SK-N-SH treated with all-trans-retinoic acid at 6 μM for 48 hours (cell line): ENCODE measurements around the gene CAMK2B.

Source experiments
- ATAC-seq: fragments of 200-7000 bp; cut with Tn5 transposase; 3 replicates; pipeline ENCODE4 v1.9.1; 2020; ENCODE audit warnings: mild to moderate bottlenecking, moderate library complexity
- ARNTL ChIP-seq: fragments of 450-650 bp; formaldehyde crosslinking; IDR thresholded peaks from 2 replicates; pipeline ENCODE4 v1.5.0; 2020; ENCODE audit warnings: low read depth, mild to moderate bottlenecking, moderate library complexity, borderline replicate concordance
- BACH2 ChIP-seq: fragments of 250-450 bp; sonication (Bioruptor Pico); IDR thresholded peaks from 2 replicates; pipeline ENCODE4 v1.9.0; 2021; ENCODE audit warnings: mild to moderate bottlenecking, borderline replicate concordance
- CREB5 ChIP-seq: fragments of 250-450 bp; sonication (Bioruptor Pico); IDR thresholded peaks from 2 replicates; pipeline ENCODE4 v1.5.1; 2020; ENCODE audit warnings: low read depth, mild to moderate bottlenecking, moderate library complexity
- CSDC2 ChIP-seq: fragments of 250-450 bp; sonication (Bioruptor Pico); IDR thresholded peaks from 2 replicates; pipeline ENCODE4 v1.5.0; 2020; ENCODE audit warnings: mild to moderate bottlenecking, moderate library complexity
- CSRNP3 ChIP-seq: fragments of 250-450 bp; sonication (Bioruptor Pico); IDR thresholded peaks from 2 replicates; pipeline ENCODE4 v1.5.1; 2021; ENCODE audit warnings: mild to moderate bottlenecking, moderate library complexity
- ESRRG ChIP-seq: fragments of 250-450 bp; sonication (Bioruptor Pico); IDR thresholded peaks from 2 replicates; pipeline ENCODE4 v1.6.1; 2021; ENCODE audit warnings: mild to moderate bottlenecking
- ISL1 ChIP-seq: fragments of 250-450 bp; sonication (Bioruptor Pico); IDR thresholded peaks from 2 replicates; pipeline ENCODE4 v2.1.2; 2022; ENCODE audit warnings: mild to moderate bottlenecking, moderate library complexity
- OSR1 ChIP-seq: fragments of 250-450 bp; sonication (Bioruptor Pico); IDR thresholded peaks from 2 replicates; pipeline ENCODE4 v1.8.0; 2022; ENCODE audit warnings: moderate library complexity, mild to moderate bottlenecking, inconsistent platforms
- PATZ1 ChIP-seq: fragments of 250-450 bp; sonication (Bioruptor Pico); IDR thresholded peaks from 2 replicates; pipeline ENCODE4 v1.8.0; 2020; ENCODE audit warnings: mild to moderate bottlenecking, moderate library complexity, borderline replicate concordance
- POU6F1 ChIP-seq: fragments of 250-450 bp; sonication (Bioruptor Pico); IDR thresholded peaks from 2 replicates; pipeline ENCODE4 v1.8.0; 2021; ENCODE audit warnings: low read depth, mild to moderate bottlenecking, moderate library complexity, borderline replicate concordance
- PPARA ChIP-seq: fragments of 250-450 bp; sonication (Bioruptor Pico); IDR thresholded peaks from 2 replicates; pipeline ENCODE4 v1.5.0; 2020; ENCODE audit warnings: mild to moderate bottlenecking, borderline replicate concordance
- RARB ChIP-seq: fragments of 250-450 bp; sonication (Bioruptor Pico); IDR thresholded peaks from 2 replicates; pipeline ENCODE4 v1.8.0; 2021; ENCODE audit warnings: mild to moderate bottlenecking, moderate library complexity
- SNAI2 ChIP-seq: fragments of 250-450 bp; sonication (Bioruptor Pico); IDR thresholded peaks from 2 replicates; pipeline ENCODE4 v1.5.0; 2020; ENCODE audit warnings: mild to moderate bottlenecking, moderate library complexity
- TCF4 ChIP-seq: fragments of 250-450 bp; sonication (Bioruptor Pico); IDR thresholded peaks from 2 replicates; pipeline ENCODE4 v1.8.0; 2021; ENCODE audit warnings: mild to moderate bottlenecking, moderate library complexity, borderline replicate concordance
- TOX ChIP-seq: fragments of 250-450 bp; sonication (Bioruptor Pico); IDR thresholded peaks from 2 replicates; pipeline ENCODE4 v1.8.0; 2021; ENCODE audit warnings: mild to moderate bottlenecking, moderate library complexity, borderline replicate concordance
- TSHZ2 ChIP-seq: fragments of 250-450 bp; sonication (Bioruptor Pico); IDR thresholded peaks from 2 replicates; pipeline ENCODE4 v1.5.0; 2020; ENCODE audit warnings: mild to moderate bottlenecking, moderate library complexity
- ZC3H10 ChIP-seq: fragments of 250-450 bp; sonication (Bioruptor Pico); IDR thresholded peaks from 2 replicates; pipeline ENCODE4 v1.5.1; 2021; ENCODE audit warnings: mild to moderate bottlenecking, moderate library complexity
- ZFP3 ChIP-seq: fragments of 250-450 bp; sonication (Bioruptor Pico); IDR thresholded peaks from 2 replicates; pipeline ENCODE4 v1.5.0; 2020; ENCODE audit warnings: mild to moderate bottlenecking, moderate library complexity
- ZNF70 ChIP-seq: fragments of 450-650 bp; formaldehyde crosslinking; IDR thresholded peaks from 2 replicates; pipeline ENCODE4 v1.5.0; 2020; ENCODE audit warnings: mild to moderate bottlenecking, moderate library complexity
- ZNF8 ChIP-seq: fragments of 450-650 bp; formaldehyde crosslinking; IDR thresholded peaks from 2 replicates; pipeline ENCODE4 v1.5.0; 2020; ENCODE audit warnings: mild to moderate bottlenecking, moderate library complexity

Gene CAMK2B

GRCh38 chr7:44184206-44184872 is 141.1 kb downstream of the CAMK2B start:
- ATAC-seq, result peak; percentile 95

More at GRCh38 chr7:44184206-44184872, 141.1 kb downstream of the CAMK2B start:
- no peak for TF ChIP-seq ARNTL (CRISPR knock-in tag)
- TF ChIP-seq CSDC2 (CRISPR knock-in tag), result no peak
- no peak for TF ChIP-seq SNAI2 (CRISPR knock-in tag)
- TF ChIP-seq TSHZ2 (CRISPR knock-in tag), result no peak
- TF ChIP-seq OSR1 (CRISPR knock-in tag), result no peak
- no peak for TF ChIP-seq POU6F1 (CRISPR knock-in tag)
- no peak for TF ChIP-seq BACH2 (CRISPR knock-in tag)
- TF ChIP-seq ISL1, result no peak
- TF ChIP-seq ZNF8 (CRISPR knock-in tag), result no peak
- no peak for TF ChIP-seq TCF4 (CRISPR knock-in tag)
- TF ChIP-seq ZNF70 (CRISPR knock-in tag), result no peak
- no peak for TF ChIP-seq CREB5 (CRISPR knock-in tag)
- TF ChIP-seq ZC3H10, result no peak
- no peak for TF ChIP-seq CSRNP3
- no peak for TF ChIP-seq TOX (CRISPR knock-in tag)
- TF ChIP-seq ESRRG (CRISPR knock-in tag), result no peak
- TF ChIP-seq PPARA (CRISPR knock-in tag), result no peak
- TF ChIP-seq ZFP3 (CRISPR knock-in tag), result no peak
- TF ChIP-seq PATZ1, result no peak
- TF ChIP-seq RARB (CRISPR knock-in tag), result no peak
